ENCODE results near the gene ARHGAP25. TPM values are rescaled to one million over a fixed set of nuclear protein-coding genes. Genes with fewer than 3 reads are reported as not detected.

The ARHGAP25 gene
- polyA plus RNA-seq, 1 experiment, result 0.55 TPM

GRCh38 chr2:68737711-68738110 lies 3.1 kb downstream of the ARHGAP25 start:
- H3K4me3 ChIP-seq (ENCODE audit: low read depth, low read length), result no peak overlapping the region
- no peak for TF ChIP-seq CTCF (IDR thresholded peaks at IDR 0.05; ENCODE audit: low read depth, low read length)
- ChIA-PET CTCF (interaction anchor here (0.5 to 2.2 kb wide), 4 partner anchors 11 to 174 kb away, joined by 3 to 13 read pairs (median 3); no protein-coding TSS in a partner anchor), POLR2A (no interaction called here)
- H3K9me3 ChIP-seq (ENCODE audit: control insufficient read depth, insufficient read depth, low read length), result no peaks in the 10 kb centered on the region
- H3K27ac ChIP-seq (ENCODE audit: low read depth, low read length), result no peak overlapping the region
- no peaks in the 10 kb centered on the region for H3K27me3 ChIP-seq (ENCODE audit: control insufficient read depth, insufficient read depth, low read length)
- DNase-seq (ENCODE audit: low read depth, low spot score), result no peak

GRCh38 chr2:68738906-68739594 lies 4.4 kb downstream of the ARHGAP25 start:
- Histone ChIP-seq H3K4me3 (ENCODE audit: low read depth, low read length) (no peak overlapping the region), H3K9me3 (ENCODE audit: control insufficient read depth, insufficient read depth, low read length) (no peaks in the 10 kb centered on the region), H3K27me3 (ENCODE audit: control insufficient read depth, insufficient read depth, low read length) (no peaks in the 10 kb centered on the region), H3K27ac (ENCODE audit: low read depth, low read length) (no peak overlapping the region)
- CTCF ChIA-PET, result interaction anchor here (1.2 to 2.2 kb wide), 3 partner anchors 9 to 30 kb away, joined by 3 to 13 read pairs (median 7); no protein-coding TSS in a partner anchor
- DNase-seq (ENCODE audit: low read depth, low spot score), result no peak
- POLR2A ChIA-PET, result no interaction called here
- no peak for TF ChIP-seq CTCF (IDR thresholded peaks at IDR 0.05; ENCODE audit: low read depth, low read length)

GRCh38 chr2:68739595-68740399 lies 5.2 kb downstream of the ARHGAP25 start:
- TF ChIP-seq CTCF (IDR thresholded peaks at IDR 0.05; ENCODE audit: low read depth, low read length), result no peak
- no peaks in the 10 kb centered on the region for H3K9me3 ChIP-seq (ENCODE audit: control insufficient read depth, insufficient read depth, low read length)
- H3K4me3 ChIP-seq (ENCODE audit: low read depth, low read length), result no peak overlapping the region
- POLR2A ChIA-PET, result no interaction called here
- DNase-seq (ENCODE audit: low read depth, low spot score), result no peak
- no peaks in the 10 kb centered on the region for H3K27me3 ChIP-seq (ENCODE audit: control insufficient read depth, insufficient read depth, low read length)
- CTCF ChIA-PET, result interaction anchor here (1.4 to 4.2 kb wide), 4 partner anchors 12 to 276 kb away, joined by 4 to 55 read pairs (median 6); no protein-coding TSS in a partner anchor
- H3K27ac ChIP-seq (ENCODE audit: low read depth, low read length), result no peak overlapping the region

- H3K9me3 ChIP-seq (ENCODE audit: control insufficient read depth, insufficient read depth, low read length), result no peaks in the 10 kb centered on the region
- TF ChIP-seq CTCF (IDR thresholded peaks at IDR 0.05; ENCODE audit: low read depth, low read length), result no peak
- H3K27ac ChIP-seq (ENCODE audit: low read depth, low read length), result no peak overlapping the region
- H3K4me3 ChIP-seq (ENCODE audit: low read depth, low read length), result no peak overlapping the region
- POLR2A ChIA-PET, result interaction anchor here (0.6 kb wide), 1 partner anchor 84 kb away, joined by 3 read pairs; no protein-coding TSS in a partner anchor
- DNase-seq (ENCODE audit: low read depth, low spot score), result no peak
- CTCF ChIA-PET, result interaction anchor here (1.4 to 4.2 kb wide), 4 partner anchors 11 to 277 kb away, joined by 4 to 55 read pairs (median 6); no protein-coding TSS in a partner anchor
- H3K27me3 ChIP-seq (ENCODE audit: control insufficient read depth, insufficient read depth, low read length), result no peaks in the 10 kb centered on the region
These were observed 5.8 kb downstream of the ARHGAP25 start for GRCh38 chr2:68740400-68740914.

Measured in AG04450 (cell line).